Suprapubic skin (tissue), 4 donors: ENCODE measurements around the gene LENG1. TPM values are rescaled to one million over a fixed set of nuclear protein-coding genes. Genes with fewer than 3 reads are reported as not detected.

Experiments used
- DNase-seq, 2 donors: peaks; one replicate each; pipeline ENCODE4 v3.0.0-alpha.2; 2019; ENCODE audit warnings: low spot score in 2 of 2
- H3K27ac ChIP-seq: fragments of 200-600 bp; sonication (generic); one replicate; pipeline ENCODE4 v1.5.1; 2019
- H3K27me3 ChIP-seq: fragments of 200-600 bp; sonication (generic); one replicate; pipeline ENCODE4 v1.5.1; 2019
- H3K36me3 ChIP-seq: fragments of 200-600 bp; sonication (generic); one replicate; pipeline ENCODE4 v1.5.1; 2019
- H3K4me1 ChIP-seq: fragments of 200-600 bp; sonication (generic); one replicate; pipeline ENCODE4 v1.5.1; 2019
- H3K4me3 ChIP-seq: fragments of 200-600 bp; sonication (generic); one replicate; pipeline ENCODE4 v1.5.1; 2019; ENCODE audit warnings: mild to moderate bottlenecking
- H3K9me3 ChIP-seq: fragments of 200-600 bp; sonication (generic); one replicate; pipeline ENCODE4 v1.5.1; 2019
- CTCF ChIP-seq, 2 donors: fragments of 200-600 bp in 1 of 2; fragments of 450-650 bp in 1 of 2; sonication (generic) in 1 of 2; IDR thresholded peaks; one replicate each; pipeline ENCODE4 v1.5.1; 2016 to 2019; ENCODE audit warnings: antibody characterized with exemption in 2 of 2, mild to moderate bottlenecking in 1 of 2, moderate library complexity in 1 of 2
- EP300 ChIP-seq: sonication (generic); formaldehyde crosslinking; IDR thresholded peaks from one replicate; pipeline ENCODE4 v1.6.1; 2017; ENCODE audit warnings: antibody characterized with exemption
- POLR2A ChIP-seq, 2 donors: fragments of 450-650 bp; IDR thresholded peaks; one replicate each; pipeline ENCODE4 v1.6.1; 2017; ENCODE audit warnings: antibody characterized with exemption in 2 of 2, mild to moderate bottlenecking in 2 of 2, moderate library complexity in 2 of 2
- POLR2AphosphoS5 ChIP-seq, 3 donors: sonication (generic); formaldehyde crosslinking; IDR thresholded peaks; one replicate each; pipeline ENCODE4 v1.6.1; 2017; ENCODE audit warnings: antibody characterized with exemption in 3 of 3
- WGBS: methylation state at CpG from one replicate; pipeline ENCODE4 v1.1.5; 2018; 5-methylcytosine and 5-hydroxymethylcytosine counted together
- total RNA-seq, 4 donors: library from RNA; depleted of rRNA; stranded (reverse); fragments of >200 nt; gene quantifications; one replicate each; pipeline ENCODE4 v1.1.0, GENCODE V29; 2016

LENG1 gene
- total RNA-seq, 4 donors from 2014 or later, result 2.6 to 4.6 (median 4.0) TPM

GRCh38 chr19:54154603-54155345, 4.7 kb downstream of the LENG1 start:
- Histone ChIP-seq H3K27me3 (no peaks in the 10 kb centered on the region), H3K4me1 (peaks cover 23% of the 10 kb centered on the region), H3K27ac (no peak overlapping the region), H3K9me3 (no peaks in the 10 kb centered on the region), H3K4me3 (no peak overlapping the region), H3K36me3 (peaks cover 78% of the 10 kb centered on the region)
- 73% methylated on average over 15 of the region's 18 CpGs for WGBS
- no peak for DNase-seq
- TF ChIP-seq POLR2A (IDR thresholded peaks at IDR 0.05), result no peak
- no peak for TF ChIP-seq EP300
- no peak for TF ChIP-seq CTCF (IDR thresholded peaks at IDR 0.05)
- TF ChIP-seq POLR2AphosphoS5 (IDR thresholded peaks at IDR 0.05), result no peak

- H3K4me1 ChIP-seq, result peaks cover 20% of the 10 kb centered on the region
- H3K4me3 ChIP-seq, result no peak overlapping the region
- H3K9me3 ChIP-seq, result no peaks in the 10 kb centered on the region
- H3K27ac ChIP-seq, result no peak overlapping the region
- DNase-seq, result no peak
- peaks cover 88% of the 10 kb centered on the region for H3K36me3 ChIP-seq
- 71% methylated on average over 9 of the region's 10 CpGs for WGBS
- H3K27me3 ChIP-seq, result no peaks in the 10 kb centered on the region
- TF ChIP-seq POLR2AphosphoS5 (IDR thresholded peaks at IDR 0.05) (no peak), POLR2A (IDR thresholded peaks at IDR 0.05) (no peak), CTCF (IDR thresholded peaks at IDR 0.05) (no peak), EP300 (no peak)
Measured at GRCh38 chr19:54153731-54154326, 5.7 kb downstream of the LENG1 start.

- peaks cover 12% of the 10 kb centered on the region for H3K4me1 ChIP-seq
- H3K36me3 ChIP-seq, result peaks cover 96% of the 10 kb centered on the region
- no peaks in the 10 kb centered on the region for H3K27me3 ChIP-seq
- TF ChIP-seq CTCF (IDR thresholded peaks at IDR 0.05), result no peak
- TF ChIP-seq POLR2A (IDR thresholded peaks at IDR 0.05), result no peak
- no peak for TF ChIP-seq EP300
- no peak for TF ChIP-seq POLR2AphosphoS5 (IDR thresholded peaks at IDR 0.05)
- H3K9me3 ChIP-seq, result no peaks in the 10 kb centered on the region
- H3K27ac ChIP-seq, result no peak overlapping the region
- no peak for DNase-seq
- no peak overlapping the region for H3K4me3 ChIP-seq
- WGBS, result 86% methylated on average over 19 of the region's 25 CpGs
Measured at GRCh38 chr19:54152878-54153524, 6.5 kb downstream of the LENG1 start.

- no peaks in the 10 kb centered on the region for H3K9me3 ChIP-seq
- H3K27me3 ChIP-seq, result no peaks in the 10 kb centered on the region
- no peak overlapping the region for H3K4me3 ChIP-seq
- TF ChIP-seq POLR2A (IDR thresholded peaks at IDR 0.05) (no peak), EP300 (no peak), CTCF (IDR thresholded peaks at IDR 0.05) (no peak), POLR2AphosphoS5 (IDR thresholded peaks at IDR 0.05) (no peak)
- WGBS, result 80% methylated on average over 1 of the region's 12 CpGs
- no peak for DNase-seq
- peaks cover 100% of the 10 kb centered on the region for H3K36me3 ChIP-seq
- no peak overlapping the region for H3K27ac ChIP-seq
- H3K4me1 ChIP-seq, result peaks cover 10% of the 10 kb centered on the region
Measured at GRCh38 chr19:54152267-54152666, 7.3 kb downstream of the LENG1 start.

GRCh38 chr19:54151362-54152035, 8.0 kb downstream of the LENG1 start:
- Histone ChIP-seq H3K27me3 (no peaks in the 10 kb centered on the region), H3K4me3 (no peak overlapping the region), H3K36me3 (peaks cover 100% of the 10 kb centered on the region), H3K9me3 (no peaks in the 10 kb centered on the region), H3K4me1 (peaks cover 2% of the 10 kb centered on the region), H3K27ac (no peak overlapping the region)
- WGBS, result 86% methylated on average over 19 of the region's 23 CpGs
- no peak for DNase-seq
- no peak for TF ChIP-seq POLR2AphosphoS5 (IDR thresholded peaks at IDR 0.05)
- TF ChIP-seq POLR2A (IDR thresholded peaks at IDR 0.05), result no peak
